Stomach (tissue), 9 donors: ENCODE data around the gene SLC38A5. TPM values are rescaled to one million over a fixed set of nuclear protein-coding genes. Genes with fewer than 3 reads are reported as not detected.

ENCODE experiments used
- DNase-seq, 2 donors: peaks; one replicate each; pipeline versions ENCODE4 v3.0.0 to v3.0.0-alpha.2; 2013 to 2019
- H3K27ac ChIP-seq, 5 donors: fragments of 200-600 bp in 4 of 5; sonication (generic) in 4 of 5; one replicate each; pipeline ENCODE4 v1.5.1; 2013 to 2019; ENCODE audit warnings: mild to moderate bottlenecking in 1 of 5, moderate library complexity in 1 of 5
- H3K27me3 ChIP-seq, 3 donors: fragments of 200-600 bp; sonication (generic); one replicate each; pipeline ENCODE4 v1.5.1; 2017 to 2019; ENCODE audit warnings: mixed run types in 1 of 3
- H3K36me3 ChIP-seq, 4 donors: fragments of 200-600 bp; sonication (generic); 1 replicate in 3 of 4; 2 replicates in 1 of 4; pipeline ENCODE4 v1.5.1; 2016 to 2019
- H3K4me1 ChIP-seq, 4 donors: fragments of 200-600 bp; sonication (generic); one replicate each; pipeline ENCODE4 v1.5.1; 2016 to 2019
- H3K4me3 ChIP-seq, 4 donors: fragments of 200-600 bp; sonication (generic) in 3 of 4; one replicate each; pipeline ENCODE4 v1.5.1; 2016 to 2019; ENCODE audit warnings: mild to moderate bottlenecking in 1 of 4
- H3K9me3 ChIP-seq, 4 donors: fragments of 200-600 bp; sonication (generic); one replicate each; pipeline ENCODE4 v1.5.1; 2016 to 2019
- CTCF ChIP-seq, 7 experiments: fragments of 450-650 bp in 4 of 7; fragments of 200-600 bp in 3 of 7; sonication (generic) in 3 of 7; IDR thresholded peaks; one replicate each; pipeline ENCODE4 v1.5.1; 2016 to 2019; ENCODE audit warnings: antibody characterized with exemption in 7 of 7, control low read depth in 2 of 7, mild to moderate bottlenecking in 1 of 7
- EP300 ChIP-seq: sonication (generic); formaldehyde crosslinking; IDR thresholded peaks from one replicate; pipeline ENCODE4 v1.6.1; 2017; ENCODE audit warnings: antibody characterized with exemption
- POLR2A ChIP-seq, 4 donors: fragments of 450-650 bp; IDR thresholded peaks; one replicate each; pipeline ENCODE4 v1.6.1; 2016; ENCODE audit warnings: antibody characterized with exemption in 4 of 4, control low read depth in 2 of 4, mild to moderate bottlenecking in 1 of 4, moderate library complexity in 1 of 4
- POLR2AphosphoS5 ChIP-seq, 3 donors: sonication (generic); formaldehyde crosslinking; IDR thresholded peaks; one replicate each; pipeline ENCODE4 v1.6.1; 2016; ENCODE audit warnings: antibody characterized with exemption in 3 of 3
- WGBS, 5 donors: extraction: QIAGEN DNeasy Blood & Tissue Kit in 3 of 5; methylation state at CpG; one replicate each; pipeline versions ENCODE4 v1.1.5 to v1.1.7; 2013 to 2018; 5-methylcytosine and 5-hydroxymethylcytosine counted together
- intact Hi-C: fragments of 100-400 bp; cut with DNase I; formaldehyde crosslinking; loops from one replicate; pipeline ENCODE4 v1.15.1; 2023; ENCODE audit warnings: low total_unique reads
- polyA plus RNA-seq, 3 donors: library from polyadenylated mRNA; stranded (reverse); fragments of 200-250 nt; gene quantifications; one replicate each; pipeline ENCODE4 v1.2.3, GENCODE V29; 2013
- total RNA-seq, 5 donors: library from RNA; depleted of rRNA; stranded (reverse); fragments of >200 nt; gene quantifications; one replicate each; pipeline versions ENCODE4 v1.1.0 to v1.2.3, GENCODE V29; 2014 to 2016
- donor health status: healthy with polysubstance abuse.
- donor health status: Bipolar disorder and iron deficiency.
- donor health status: healthy.

SLC38A5 gene
- total and polyA plus RNA-seq, 8 donors = 4.1 to 45.8 (median 19.1) TPM

DNA sequence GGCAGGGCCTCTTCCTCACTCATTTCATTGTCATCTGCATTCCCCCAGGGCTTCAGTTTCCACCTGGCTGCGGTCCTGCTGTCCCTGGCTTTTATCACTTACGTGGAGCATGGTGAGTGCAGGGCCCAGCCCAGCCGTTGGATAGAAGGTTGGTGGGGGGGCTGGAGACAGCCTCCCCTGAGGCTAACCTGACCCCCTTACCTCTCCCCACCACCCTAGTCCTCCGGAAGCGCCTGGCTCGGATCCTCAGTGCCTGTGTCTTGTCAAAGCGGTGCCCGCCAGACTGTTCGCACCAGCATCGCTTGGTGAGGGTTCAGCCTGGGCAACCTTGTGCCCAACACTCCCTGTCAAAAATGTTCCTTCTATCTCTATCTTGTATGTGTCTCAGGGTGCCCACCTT lies 45.8 kb upstream of the SLC38A5 start:
- DNase-seq = no peak
- no peak for TF ChIP-seq POLR2A (IDR thresholded peaks at IDR 0.05)
- no peak for TF ChIP-seq POLR2AphosphoS5 (IDR thresholded peaks at IDR 0.05)
- no peak for TF ChIP-seq EP300
- no peak for TF ChIP-seq CTCF (IDR thresholded peaks at IDR 0.05)
- H3K9me3 ChIP-seq = no peaks in the 10 kb centered on the region
- no peak overlapping the region for H3K4me3 ChIP-seq
- no peaks in the 10 kb centered on the region for H3K27me3 ChIP-seq
- peaks cover 0 to 41% (median 21%) of the 10 kb centered on the region in 4 donors for H3K36me3 ChIP-seq
- H3K27ac ChIP-seq = no peak overlapping the region
- H3K4me1 ChIP-seq = no peaks in the 10 kb centered on the region
- 80 to 92% (median 84%) methylated on average over 8 to 10 of the region's 10 CpGs for WGBS, 5 donors
- intact Hi-C loops = no loop called here

DNA sequence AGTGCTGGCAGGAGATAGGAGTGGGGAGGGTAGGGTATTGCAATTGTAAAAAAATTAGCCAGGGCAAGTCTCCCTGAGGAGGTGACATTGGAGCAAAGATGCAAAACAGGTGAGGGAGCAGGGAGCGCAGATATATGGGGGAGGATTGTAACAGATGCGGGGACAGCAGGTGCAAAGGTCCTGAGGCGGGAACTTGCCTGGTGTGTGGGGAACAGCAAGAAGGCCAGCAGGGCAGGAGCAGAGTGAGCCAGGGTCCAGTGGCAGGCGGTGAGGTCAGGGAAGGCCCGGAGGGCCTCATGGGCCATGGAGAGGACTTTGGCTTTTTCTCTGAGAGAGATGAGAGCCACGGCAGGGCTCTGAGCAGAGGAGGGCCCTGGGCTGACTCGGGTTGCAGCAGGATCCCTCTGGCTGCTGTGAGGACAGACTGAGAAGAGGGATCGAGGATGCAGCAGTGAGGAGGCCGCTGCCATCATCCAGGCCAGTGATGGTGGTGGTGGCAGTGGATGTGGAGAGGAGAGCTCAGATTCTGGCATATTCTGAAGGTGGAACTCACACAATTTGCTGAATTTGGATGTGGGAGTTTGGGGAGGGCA lies 44.9 kb upstream of the SLC38A5 start:
- intact Hi-C loops = no loop called here
- Histone ChIP-seq H3K4me1 (peaks cover 0 to 3% (median 1%) of the 10 kb centered on the region in 4 donors), H3K36me3 (peaks cover 0 to 41% (median 21%) of the 10 kb centered on the region in 4 donors), H3K9me3 (no peaks in the 10 kb centered on the region), H3K27me3 (no peaks in the 10 kb centered on the region), H3K27ac (no peak overlapping the region), H3K4me3 (no peak overlapping the region)
- WGBS, 5 donors = 86 to 99% (median 89%) methylated on average over 8 to 9 of the region's 9 CpGs
- TF ChIP-seq EP300 (no peak), CTCF (IDR thresholded peaks at IDR 0.05) (no peak), POLR2AphosphoS5 (IDR thresholded peaks at IDR 0.05) (no peak), POLR2A (IDR thresholded peaks at IDR 0.05) (no peak)
- DNase-seq = no peak

GRCh38 chrX:48514126-48514806 lies 44.2 kb upstream of the SLC38A5 start:
- Histone ChIP-seq H3K4me1 (peaks cover 0 to 10% (median 6%) of the 10 kb centered on the region in 4 donors), H3K27me3 (no peaks in the 10 kb centered on the region), H3K4me3 (no peak overlapping the region), H3K27ac (no peak overlapping the region), H3K36me3 (peaks cover 0 to 41% (median 21%) of the 10 kb centered on the region in 4 donors), H3K9me3 (no peaks in the 10 kb centered on the region)
- TF ChIP-seq CTCF (IDR thresholded peaks at IDR 0.05) = no peak
- no peak for TF ChIP-seq POLR2A (IDR thresholded peaks at IDR 0.05)
- TF ChIP-seq EP300 = no peak
- no peak for TF ChIP-seq POLR2AphosphoS5 (IDR thresholded peaks at IDR 0.05)
- no peak for DNase-seq
- WGBS, 5 donors = 71 to 93% (median 81%) methylated on average over 15 to 16 of the region's 16 CpGs
- intact Hi-C loops = no loop called here

DNA sequence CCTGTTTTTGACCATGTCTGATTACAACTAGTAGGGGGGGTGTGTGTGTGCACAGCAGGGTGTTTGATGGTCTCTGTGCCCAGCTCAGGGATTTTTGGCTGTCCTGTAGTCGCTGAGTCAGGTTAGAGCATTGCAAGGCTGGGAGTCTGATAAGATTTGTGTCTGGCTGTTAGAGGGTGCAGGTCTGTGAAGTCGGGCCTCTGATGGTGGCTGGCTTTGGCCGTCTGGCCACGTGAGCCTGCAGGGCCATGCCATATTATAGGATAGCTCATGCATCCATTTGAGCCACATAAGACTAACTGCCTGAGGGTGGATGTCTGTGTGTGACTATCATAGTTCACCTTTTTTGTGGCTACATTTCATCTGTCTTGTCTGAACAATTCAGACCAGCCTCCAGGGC lies 43.6 kb upstream of the SLC38A5 start:
- TF ChIP-seq CTCF (IDR thresholded peaks at IDR 0.05) (no peak), EP300 (no peak), POLR2A (IDR thresholded peaks at IDR 0.05) (no peak), POLR2AphosphoS5 (IDR thresholded peaks at IDR 0.05) (no peak)
- WGBS, 5 donors = 64 to 82% (median 75%) methylated on average over 1 to 4 of the region's 4 CpGs
- Histone ChIP-seq H3K27me3 (no peaks in the 10 kb centered on the region), H3K4me1 (peaks cover 0 to 11% (median 6%) of the 10 kb centered on the region in 4 donors), H3K36me3 (peaks cover 0 to 41% (median 21%) of the 10 kb centered on the region in 4 donors), H3K9me3 (no peaks in the 10 kb centered on the region), H3K27ac (no peak overlapping the region), H3K4me3 (no peak overlapping the region)
- DNase-seq = no peak
- intact Hi-C loops = no loop called here
